GM18858 (cell line): ENCODE results near the gene MRLN.
A peak's percentile ranks its signal among the peaks of the same experiment; 100 is the strongest.

Experiments used
- ATAC-seq: cut with Tn5 transposase; IDR thresholded peaks from one replicate; pipeline ENCODE4 v1.9.1; 2021; ENCODE audit not compliant: unreplicated experiment

Gene MRLN

GRCh38 chr10:59706851-59707797, 46.1 kb downstream of the MRLN start:
- no peak for ATAC-seq

DNA sequence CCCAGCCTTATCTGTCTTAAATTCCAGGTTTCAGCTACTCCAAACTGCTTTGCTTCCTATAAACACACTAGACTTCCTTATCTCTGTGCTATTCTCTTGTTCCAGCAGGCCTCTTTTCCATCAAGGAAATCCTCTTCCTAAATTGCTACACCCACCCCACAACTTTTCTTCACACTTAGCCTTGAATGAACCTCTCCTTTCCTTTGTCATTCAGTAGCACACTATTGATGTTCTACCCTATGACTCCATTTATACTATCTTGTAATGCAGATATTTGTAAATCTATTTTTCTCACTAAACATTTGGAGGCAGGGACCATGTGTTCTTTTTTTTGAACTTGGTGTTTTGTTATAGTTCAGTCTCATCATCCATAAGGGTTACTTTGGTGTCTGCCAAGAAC, 47.3 kb downstream of the MRLN start:
- no peak for ATAC-seq

- ATAC-seq = no peak
Measured at GRCh38 chr10:59704630-59705029, 48.6 kb downstream of the MRLN start.

DNA sequence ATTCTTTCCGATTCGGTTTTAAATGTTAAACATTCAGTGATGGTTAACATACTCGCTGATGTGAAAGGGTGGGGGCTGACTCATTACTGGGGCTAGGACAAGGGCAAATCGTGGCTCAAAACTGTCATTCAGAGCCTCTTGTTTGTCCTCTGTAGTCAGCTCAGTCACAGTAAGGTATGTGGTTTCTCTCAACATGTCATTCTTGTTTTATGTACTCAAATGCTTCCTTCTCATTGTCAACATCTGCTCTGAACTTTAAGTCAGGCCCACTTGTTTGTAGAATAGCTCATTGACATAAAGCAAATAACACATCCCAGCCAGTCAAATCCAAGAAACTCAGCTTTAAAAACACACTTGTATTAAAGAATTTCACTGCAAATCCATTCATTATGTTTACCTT, 50.9 kb downstream of the MRLN start:
- ATAC-seq = no peak

DNA sequence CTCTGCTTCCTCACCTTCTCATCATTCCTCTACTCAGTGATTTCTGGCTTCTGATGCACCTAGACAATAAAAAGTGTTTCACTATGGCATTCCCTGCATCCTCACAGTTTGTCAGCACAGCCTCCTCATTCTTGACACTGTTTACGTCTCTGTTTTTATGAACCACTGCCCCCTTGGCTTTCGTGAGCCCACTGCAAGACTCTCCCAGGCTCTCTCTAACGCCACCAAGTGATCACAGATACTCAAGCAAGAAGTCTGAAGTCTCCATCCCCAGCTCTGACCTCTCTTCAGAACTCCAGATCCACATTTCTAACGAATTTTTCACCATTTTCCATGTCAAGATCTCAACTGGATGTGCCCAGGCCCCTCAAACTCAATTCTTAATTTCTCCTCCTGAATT, 52.5 kb downstream of the MRLN start:
- ATAC-seq = no peak

DNA sequence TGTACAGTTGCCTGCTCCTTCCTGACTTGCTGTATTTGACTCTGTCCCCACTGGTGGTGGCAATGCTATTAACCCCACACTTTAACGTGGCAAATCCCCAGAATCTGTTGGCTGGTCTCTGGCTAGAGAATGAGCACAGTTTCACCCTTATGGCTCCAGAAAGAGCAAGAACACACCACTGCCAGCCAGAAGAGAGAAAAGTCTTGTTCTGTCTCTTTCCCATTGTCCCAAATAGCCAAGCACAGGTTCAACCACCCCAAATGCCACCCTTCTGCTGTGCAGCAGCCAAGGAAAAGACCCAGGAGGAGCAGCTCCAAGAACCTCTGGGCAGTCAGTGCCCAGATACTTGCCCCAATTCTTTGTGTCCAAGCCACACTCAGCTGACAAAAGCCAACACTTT, 54.9 kb downstream of the MRLN start:
- no peak for ATAC-seq

GRCh38 chr10:59695637-59696036, 57.6 kb downstream of the MRLN start:
- no peak for ATAC-seq

GRCh38 chr10:59694936-59695335, 58.3 kb downstream of the MRLN start:
- no peak for ATAC-seq

GRCh38 chr10:59692113-59692512, 61.1 kb downstream of the MRLN start:
- ATAC-seq = no peak

DNA sequence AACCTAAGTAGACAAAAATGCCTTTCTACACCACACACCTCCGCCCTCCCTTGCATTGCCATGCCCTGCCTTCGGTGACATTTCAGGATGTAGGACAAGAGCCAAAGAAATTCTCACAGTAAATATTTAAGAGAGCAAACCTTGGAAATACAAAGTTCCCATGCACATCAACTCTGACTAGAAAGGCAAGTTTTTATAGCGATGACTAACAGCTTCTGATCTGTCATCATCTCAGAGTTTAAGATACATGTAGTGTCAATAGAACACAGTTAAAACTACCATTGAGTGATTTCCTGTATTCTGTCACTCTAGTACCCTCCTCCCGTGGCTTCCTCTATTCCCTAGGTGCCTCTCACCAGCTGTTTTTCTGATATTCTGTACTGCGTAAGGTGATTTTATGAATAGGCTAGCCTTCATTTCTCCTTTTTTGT, 64.3 kb downstream of the MRLN start:
- ATAC-seq = peak; percentile 52

DNA sequence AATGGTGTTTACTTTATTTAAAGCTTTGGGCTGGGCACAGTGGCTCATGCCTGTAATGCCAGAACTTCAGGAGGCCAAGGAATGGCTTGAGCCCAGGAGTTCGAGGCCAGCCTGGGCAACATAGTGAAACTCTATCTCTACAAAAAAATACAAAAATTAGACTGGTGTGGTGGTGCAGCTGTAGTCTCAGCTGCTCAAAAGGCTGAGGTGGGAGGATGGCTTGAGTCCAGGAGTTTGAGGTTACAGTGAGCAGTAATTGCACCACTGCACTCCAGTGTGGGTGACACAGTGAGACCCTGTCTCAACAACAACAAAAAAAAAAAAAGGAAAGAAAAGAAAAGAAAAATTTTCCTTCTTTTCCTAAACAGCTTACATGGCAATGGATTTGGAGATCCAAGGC, 65.6 kb downstream of the MRLN start:
- no peak for ATAC-seq
